NCI-H1048 (cell line): ENCODE results near the gene SIX6.

Source experiments
- DNase-seq: peaks from one replicate; lab custom pipeline; 2025; lab: John Stamatoyannopoulos, UW

The SIX6 gene

DNA sequence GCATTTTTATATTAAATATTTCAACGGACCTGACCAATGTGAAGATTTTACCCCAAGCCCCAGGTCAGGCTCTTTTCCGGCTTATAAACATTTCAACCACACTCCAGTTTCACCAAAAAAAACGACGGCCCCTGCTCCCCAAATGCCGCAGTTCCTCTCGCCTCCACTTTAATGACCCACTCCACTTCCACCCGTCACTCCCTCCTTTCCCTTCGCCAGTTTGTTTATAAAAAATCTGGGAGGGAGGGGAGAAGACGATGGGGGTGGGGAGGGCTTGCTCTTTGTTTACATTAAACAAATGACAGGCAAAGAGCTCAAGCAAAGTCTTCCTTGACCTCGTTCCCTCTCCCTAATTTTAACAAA, 5.4 kb downstream of the SIX6 start:
- no peak for DNase-seq

- no peak for DNase-seq
These were observed 6.0 kb downstream of the SIX6 start for GRCh38 chr14:60514741-60515491.

DNA sequence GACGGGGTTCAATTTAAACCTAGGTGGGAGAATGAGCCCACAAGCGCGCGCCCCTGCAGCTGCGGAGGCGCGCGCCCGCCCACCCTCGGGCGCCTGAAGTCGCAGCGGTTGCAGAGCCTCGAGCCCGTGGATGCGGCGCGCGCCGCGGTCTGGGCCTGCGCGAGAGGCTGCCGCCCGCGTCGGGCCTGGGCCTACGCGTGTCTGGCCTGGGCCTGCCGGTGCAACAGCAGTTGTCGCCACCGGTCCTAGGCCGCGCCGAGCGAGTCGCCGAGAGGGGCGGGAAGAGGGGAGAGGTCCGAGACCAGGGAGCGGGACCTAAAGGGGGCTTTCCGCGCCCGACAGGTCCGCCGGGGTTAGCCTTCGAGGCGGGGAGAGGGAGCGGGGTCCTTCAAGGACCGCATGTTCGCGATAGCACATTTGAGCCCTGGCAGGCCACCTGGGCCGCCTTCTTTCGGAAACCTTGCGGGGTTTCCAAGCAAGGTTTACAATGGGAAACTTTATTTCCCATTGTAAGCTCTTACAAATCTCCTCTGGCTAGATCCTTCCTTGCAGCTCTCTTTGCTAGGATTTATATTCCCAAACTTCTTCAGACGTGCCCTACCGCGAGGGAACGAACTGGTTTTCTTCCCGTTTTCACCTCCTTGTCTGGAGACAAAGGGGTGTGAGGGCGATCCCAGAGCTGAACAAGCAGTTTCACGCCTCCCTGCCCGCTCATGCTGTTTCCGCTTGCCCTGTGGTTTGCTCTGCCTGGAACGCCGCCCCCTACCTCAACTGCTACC, 6.8 kb downstream of the SIX6 start:
- no peak for DNase-seq

GRCh38 chr14:60532442-60532841, 23.5 kb downstream of the SIX6 start:
- no peak for DNase-seq

DNA sequence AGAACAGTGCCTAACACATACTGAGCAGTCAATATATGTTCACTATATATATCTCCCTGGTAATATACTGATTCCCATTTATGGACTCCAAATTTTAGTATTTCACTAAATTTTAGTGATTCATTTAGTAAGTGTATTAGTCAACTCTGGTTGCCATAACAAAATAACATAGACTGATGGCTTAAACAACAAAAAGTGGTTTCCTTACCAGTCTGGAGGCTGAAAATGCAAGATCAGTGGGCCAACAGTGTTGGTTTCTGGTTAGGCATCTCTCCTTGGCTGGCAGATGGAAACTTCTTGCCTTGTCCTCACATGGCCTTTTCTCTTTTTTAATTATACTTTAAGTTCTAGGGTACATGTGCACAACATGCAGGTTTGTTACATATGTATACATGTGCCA, 28.7 kb downstream of the SIX6 start:
- DNase-seq = no peak

DNA sequence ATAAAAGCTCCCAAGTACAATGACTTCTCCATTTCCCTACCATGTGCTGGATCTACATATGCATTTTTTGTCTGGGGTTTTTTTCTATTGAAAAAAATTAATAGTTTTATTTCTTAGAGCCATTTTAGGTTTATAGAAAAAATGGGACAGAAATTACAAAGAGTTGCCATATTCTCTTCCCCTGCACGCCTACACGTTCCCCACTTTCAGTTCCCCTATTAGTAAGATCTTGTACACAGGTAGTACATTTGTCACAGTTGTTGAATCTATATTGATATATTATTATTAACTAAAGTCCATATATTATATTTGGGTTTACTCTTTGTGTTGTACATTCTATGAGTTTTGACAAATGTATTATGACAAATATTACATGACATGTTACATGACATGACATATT, 35.7 kb downstream of the SIX6 start:
- no peak for DNase-seq

DNA sequence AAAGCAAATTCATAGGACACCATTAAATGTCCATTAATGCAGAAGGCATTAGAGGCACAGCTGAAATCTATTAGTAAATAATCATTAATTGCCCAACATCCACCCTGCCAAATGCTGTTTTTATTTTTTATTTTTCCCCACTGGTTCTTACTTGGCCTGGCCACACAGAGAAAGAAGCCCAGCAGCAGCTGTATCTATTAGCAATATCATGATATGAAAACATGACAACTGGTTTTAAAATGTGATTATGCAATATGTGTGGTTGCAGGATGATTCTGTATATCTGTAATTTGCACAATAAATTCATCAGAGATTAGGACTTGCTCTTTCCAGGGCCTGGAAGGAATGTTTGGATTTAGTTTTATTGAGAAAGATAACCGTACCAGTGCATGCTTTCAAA, 44.9 kb downstream of the SIX6 start:
- no peak for DNase-seq

GRCh38 chr14:60561845-60562746, 53.1 kb downstream of the SIX6 start:
- DNase-seq = no peak
